SIG-M5 (cell line): ENCODE results near the gene CRIP1.

Experiments
- DNase-seq: peaks from one replicate; lab custom pipeline; 2025; lab: John Stamatoyannopoulos, UW

The CRIP1 gene

GRCh38 chr14:105492971-105493871 lies 6.5 kb downstream of the CRIP1 start:
- DNase-seq = no peak

GRCh38 chr14:105493921-105494605 lies 7.4 kb downstream of the CRIP1 start:
- no peak for DNase-seq

- no peak for DNase-seq
Measured at GRCh38 chr14:105494606-105494929, 7.9 kb downstream of the CRIP1 start.

- DNase-seq = no peak
Measured at GRCh38 chr14:105495101-105495989, 8.7 kb downstream of the CRIP1 start.

- DNase-seq = no peak
Measured at GRCh38 chr14:105495990-105496830, 9.5 kb downstream of the CRIP1 start.

- DNase-seq = no peak
Measured at GRCh38 chr14:105496831-105497591, 10.3 kb downstream of the CRIP1 start.

- no peak for DNase-seq
Measured at GRCh38 chr14:105497671-105498429, 11.2 kb downstream of the CRIP1 start.

GRCh38 chr14:105498430-105499255 lies 12.0 kb downstream of the CRIP1 start:
- DNase-seq = no peak

- no peak for DNase-seq
Measured at GRCh38 chr14:105499256-105500035, 12.8 kb downstream of the CRIP1 start.

GRCh38 chr14:105500036-105500725 lies 13.5 kb downstream of the CRIP1 start:
- DNase-seq = no peak

GRCh38 chr14:105500726-105501101 lies 14.0 kb downstream of the CRIP1 start:
- no peak for DNase-seq

GRCh38 chr14:105501504-105502291 lies 15.0 kb downstream of the CRIP1 start:
- DNase-seq = no peak

- no peak for DNase-seq
Measured at GRCh38 chr14:105502446-105503295, 16.0 kb downstream of the CRIP1 start.

- no peak for DNase-seq
Measured at GRCh38 chr14:105503296-105503640, 16.6 kb downstream of the CRIP1 start.

- no peak for DNase-seq
Measured at GRCh38 chr14:105503935-105504692, 17.4 kb downstream of the CRIP1 start.
